ENCODE data around the gene SLC10A7.

- no peak for TF ChIP-seq CTCF (IDR thresholded peaks at IDR 0.05; ENCODE audit: low read depth, low read length)
- TF ChIP-seq POLR2A (IDR thresholded peaks at IDR 0.05; ENCODE audit: extremely low read depth, insufficient read length): no peak
Measured at GRCh38 chr4:146564492-146564891, 42.8 kb upstream of the SLC10A7 start.
